Thoracic aorta (tissue), 2 donors: ENCODE measurements around the gene ABHD16B. TPM values are rescaled to one million over a fixed set of nuclear protein-coding genes. Genes with fewer than 3 reads are reported as not detected.
"Not testable (repeated sequence)": the region's sequence is repeated elsewhere in the genome, so short reads cannot be mapped to it uniquely, and the experiment has no call there.

Experiments used
- ATAC-seq: fragments of 150-250 bp; one replicate; pipeline ENCODE4 v1.8.0; 2017; ENCODE audit warnings: low read depth; ENCODE audit not compliant: insufficient number of reproducible peaks, low FRiP score
- DNase-seq: peaks from one replicate; pipeline ENCODE4 v3.0.0-alpha.2; 2020; ENCODE audit warnings: low spot score
- H3K27ac ChIP-seq, 2 donors: fragments of 200-600 bp; sonication (generic); 1 replicate in 1 of 2; 2 replicates in 1 of 2; pipeline ENCODE4 v1.5.1; 2016; ENCODE audit warnings: mild to moderate bottlenecking in 2 of 2, moderate library complexity in 2 of 2
- H3K27me3 ChIP-seq: fragments of 200-600 bp; sonication (generic); replicated peaks from 2 replicates; pipeline ENCODE4 v1.6.0; 2016; ENCODE audit warnings: mild to moderate bottlenecking; ENCODE audit not compliant: insufficient read depth
- H3K36me3 ChIP-seq: fragments of 200-600 bp; sonication (generic); one replicate; pipeline ENCODE4 v1.5.1; 2016
- H3K4me1 ChIP-seq, 2 donors: fragments of 200-600 bp; sonication (generic); 1 replicate in 1 of 2; 2 replicates in 1 of 2; pipeline versions ENCODE4 v1.5.1 to v1.6.0; 2016; ENCODE audit warnings: low read depth in 2 of 2, mild to moderate bottlenecking in 1 of 2; ENCODE audit not compliant: control insufficient read depth in 1 of 2
- H3K4me3 ChIP-seq: fragments of 200-600 bp; sonication (generic); 2 replicates; pipeline ENCODE4 v1.5.1; 2016; ENCODE audit warnings: mild to moderate bottlenecking
- H3K9me3 ChIP-seq: fragments of 200-600 bp; sonication (generic); 2 replicates; pipeline ENCODE4 v1.5.1; 2016
- total RNA-seq, 2 donors: library from RNA; depleted of rRNA; stranded (reverse); fragments of >200 nt; gene quantifications; one replicate each; pipeline versions ENCODE4 v1.1.0 to v1.2.3, GENCODE V29; 2016
- TF ChIP-seq, protein P1 (sequence below): fragments of 200-600 bp; sonication (generic); IDR thresholded peaks from one replicate; pipeline ENCODE4 v1.5.1; 2019; ENCODE audit warnings: antibody characterized with exemption

Gene ABHD16B
- total RNA-seq, 2 donors from 2014 or later: not detected

DNA sequence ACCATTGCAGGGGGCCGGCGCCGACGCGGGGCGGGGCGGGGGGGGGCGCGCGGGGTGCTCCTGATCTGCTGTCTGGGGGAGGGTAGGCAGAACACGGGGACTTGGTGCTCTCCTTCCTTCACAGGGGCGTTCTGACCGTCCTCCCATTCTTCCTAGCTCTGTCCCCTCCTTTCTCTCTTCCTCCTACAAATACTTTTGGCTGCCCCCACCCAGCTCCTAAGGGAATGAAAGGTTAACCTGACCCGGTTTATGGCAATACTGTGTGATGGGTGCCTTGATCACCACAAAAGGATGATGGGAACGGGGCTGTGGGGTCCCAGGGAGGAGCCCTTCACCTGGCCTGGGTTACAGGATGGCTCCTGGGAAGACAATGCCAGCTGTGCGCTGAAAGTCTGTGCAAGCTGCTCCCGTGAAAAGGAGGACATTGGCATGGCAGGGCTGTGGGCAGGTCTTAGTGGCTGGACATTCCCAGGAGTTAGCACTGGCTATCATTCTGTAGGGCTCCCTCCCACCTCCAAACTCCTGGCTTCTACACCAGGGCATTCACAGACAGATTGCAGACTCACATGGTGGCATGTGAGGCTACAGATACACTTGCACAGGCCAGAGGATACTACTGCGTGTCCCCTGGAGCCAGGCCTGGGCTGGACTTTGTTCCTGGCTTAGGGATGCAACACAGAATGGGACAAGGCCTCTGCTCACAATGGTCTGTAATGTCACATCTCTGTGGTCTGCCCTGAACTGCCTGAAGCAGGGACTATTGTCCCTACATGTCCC lies 1.9 kb downstream of the ABHD16B start:
- peaks cover 17 to 40% of the 10 kb centered on the region in 2 donors for H3K4me1 ChIP-seq
- H3K27ac ChIP-seq: peak overlapping the region; percentile 85 to 93
- TF ChIP-seq, protein P1, sequence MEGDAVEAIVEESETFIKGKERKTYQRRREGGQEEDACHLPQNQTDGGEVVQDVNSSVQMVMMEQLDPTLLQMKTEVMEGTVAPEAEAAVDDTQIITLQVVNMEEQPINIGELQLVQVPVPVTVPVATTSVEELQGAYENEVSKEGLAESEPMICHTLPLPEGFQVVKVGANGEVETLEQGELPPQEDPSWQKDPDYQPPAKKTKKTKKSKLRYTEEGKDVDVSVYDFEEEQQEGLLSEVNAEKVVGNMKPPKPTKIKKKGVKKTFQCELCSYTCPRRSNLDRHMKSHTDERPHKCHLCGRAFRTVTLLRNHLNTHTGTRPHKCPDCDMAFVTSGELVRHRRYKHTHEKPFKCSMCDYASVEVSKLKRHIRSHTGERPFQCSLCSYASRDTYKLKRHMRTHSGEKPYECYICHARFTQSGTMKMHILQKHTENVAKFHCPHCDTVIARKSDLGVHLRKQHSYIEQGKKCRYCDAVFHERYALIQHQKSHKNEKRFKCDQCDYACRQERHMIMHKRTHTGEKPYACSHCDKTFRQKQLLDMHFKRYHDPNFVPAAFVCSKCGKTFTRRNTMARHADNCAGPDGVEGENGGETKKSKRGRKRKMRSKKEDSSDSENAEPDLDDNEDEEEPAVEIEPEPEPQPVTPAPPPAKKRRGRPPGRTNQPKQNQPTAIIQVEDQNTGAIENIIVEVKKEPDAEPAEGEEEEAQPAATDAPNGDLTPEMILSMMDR: no peak
- ATAC-seq (no peak), DNase-seq (no peak)
- H3K4me3 ChIP-seq: peak overlapping the region; percentile 95
- H3K9me3 ChIP-seq: no peaks in the 10 kb centered on the region
- H3K36me3 ChIP-seq: no peaks in the 10 kb centered on the region
- H3K27me3 ChIP-seq: peaks cover 3% of the 10 kb centered on the region

DNA sequence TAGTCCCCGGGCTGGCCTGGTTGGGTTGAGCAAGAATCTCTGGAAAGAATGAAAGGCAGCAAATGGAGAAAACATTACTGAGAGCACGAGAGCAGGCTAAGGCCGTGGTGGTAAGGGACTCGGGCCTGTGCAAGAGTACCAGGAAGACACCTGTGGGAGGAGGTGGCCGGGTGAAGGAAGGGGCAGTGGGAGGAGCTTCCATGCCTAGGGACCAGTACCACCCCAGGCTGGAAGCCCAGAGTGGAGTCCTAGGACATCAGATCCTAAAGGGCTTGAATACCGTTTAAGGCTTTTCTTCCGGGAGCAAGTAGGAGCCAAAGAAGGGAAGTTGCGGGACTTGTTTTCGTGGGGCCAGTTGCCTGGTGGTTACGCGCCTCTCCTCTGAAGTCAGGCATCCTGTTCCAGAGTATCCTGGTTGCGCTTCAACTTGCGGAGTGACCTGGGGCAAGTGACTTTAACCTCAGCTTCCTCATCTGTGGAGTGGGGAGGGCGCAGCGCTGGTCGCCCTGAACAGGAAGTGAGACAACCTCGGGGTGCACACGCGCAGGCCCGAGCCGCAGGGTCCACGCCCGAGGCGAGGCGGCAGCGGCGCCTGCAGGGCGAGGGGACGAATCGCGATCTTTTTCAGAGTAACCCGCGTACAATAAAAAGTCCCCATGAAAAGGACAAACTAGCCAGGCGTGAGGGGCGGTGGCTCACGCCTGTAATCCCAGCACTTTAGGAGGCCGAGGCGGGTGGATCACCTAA lies 2.7 kb downstream of the ABHD16B start:
- ATAC-seq (peak; percentile 19), DNase-seq (peak; percentile 36)
- no peaks in the 10 kb centered on the region for H3K36me3 ChIP-seq
- H3K27me3 ChIP-seq: no peaks in the 10 kb centered on the region
- peak overlapping the region; percentile 85 to 93 for H3K27ac ChIP-seq
- peak overlapping the region; percentile 95 for H3K4me3 ChIP-seq
- TF ChIP-seq, protein P1: peak; percentile 55
- peaks cover 13 to 33% of the 10 kb centered on the region in 2 donors for H3K4me1 ChIP-seq
- no peaks in the 10 kb centered on the region for H3K9me3 ChIP-seq

DNA sequence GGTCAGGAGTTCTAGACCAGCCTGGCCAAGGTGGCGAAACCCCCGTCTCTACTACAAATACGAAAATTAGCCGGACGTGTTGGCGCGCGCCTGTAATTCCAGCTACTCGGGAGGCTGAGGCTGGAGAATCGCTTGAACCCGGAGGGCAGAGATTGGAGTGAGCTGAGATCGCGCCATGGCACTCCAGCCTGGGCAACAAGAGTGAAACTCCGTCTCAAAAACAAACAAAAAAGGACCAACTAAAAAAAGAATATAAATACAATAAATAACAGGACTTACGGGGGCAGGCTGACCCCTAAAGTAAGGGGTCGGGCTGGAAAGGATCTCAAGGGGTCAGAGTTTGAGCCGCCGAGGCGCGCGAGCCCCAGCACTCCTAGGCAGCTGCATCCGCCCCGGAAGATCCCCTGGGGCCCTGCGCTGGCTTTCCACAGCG lies 3.3 kb downstream of the ABHD16B start:
- peaks cover 5% of the 10 kb centered on the region for H3K36me3 ChIP-seq
- H3K4me3 ChIP-seq: peak overlapping the region; percentile 95
- H3K4me1 ChIP-seq: peaks cover 13 to 28% of the 10 kb centered on the region in 2 donors
- ATAC-seq: no peak
- TF ChIP-seq, protein P1: peak; percentile 4
- H3K27ac ChIP-seq: peak overlapping the region; percentile 85 to 93
- H3K27me3 ChIP-seq: no peaks in the 10 kb centered on the region
- no peak for DNase-seq
- no peaks in the 10 kb centered on the region for H3K9me3 ChIP-seq

DNA sequence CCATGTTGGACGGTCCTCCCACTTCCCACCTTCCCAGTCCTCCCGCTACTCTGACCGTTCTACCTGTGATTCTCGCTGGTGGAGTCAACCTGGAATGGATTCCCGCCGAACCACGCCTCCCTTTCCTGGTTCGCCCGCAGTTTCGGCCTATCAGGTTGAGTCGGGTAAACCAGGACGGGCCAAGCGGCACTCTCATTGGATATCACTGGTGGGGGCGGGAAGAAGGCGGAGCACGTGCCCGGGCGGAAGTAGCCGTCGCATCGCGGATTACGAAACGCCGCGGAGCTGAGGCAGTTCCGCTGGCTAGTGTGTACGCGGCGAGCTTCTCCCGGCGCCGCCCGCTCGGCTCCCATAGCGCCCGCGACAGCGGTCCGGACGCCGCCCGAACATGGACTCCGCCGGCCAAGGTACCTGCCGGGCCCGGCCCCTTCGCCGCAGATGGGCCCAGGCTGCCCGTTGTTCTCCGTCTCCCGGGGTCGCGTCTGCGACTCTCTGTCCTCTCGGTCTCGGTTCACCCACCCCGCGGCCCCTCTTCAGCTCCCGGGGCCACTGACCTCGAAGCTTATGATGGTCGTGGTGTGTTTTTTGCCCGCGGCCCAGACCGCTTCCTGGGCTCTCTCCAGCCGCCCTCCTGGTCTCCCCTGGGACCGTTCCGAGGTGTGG lies 3.8 kb downstream of the ABHD16B start, which contains the start of gene TPD52L2:
Gene TPD52L2, plus strand, starts transcription at position 293 of the 663 bp plus-strand sequence. Its CDS starts 96 bp downstream, at position 389.
- peak; percentile 87 for ATAC-seq
- Histone ChIP-seq H3K27me3 (no peaks in the 10 kb centered on the region), H3K4me3 (peak within 1 kb of the TSS; percentile 95), H3K36me3 (peaks cover 9% of the 10 kb centered on the region), H3K4me1 (peaks cover 13 to 28% of the 10 kb centered on the region in 2 donors), H3K27ac (peak within 1 kb of the TSS; percentile 85 to 93), H3K9me3 (no peaks in the 10 kb centered on the region)
- DNase-seq: peak; percentile 97
- TF ChIP-seq, protein P1: no peak

DNA sequence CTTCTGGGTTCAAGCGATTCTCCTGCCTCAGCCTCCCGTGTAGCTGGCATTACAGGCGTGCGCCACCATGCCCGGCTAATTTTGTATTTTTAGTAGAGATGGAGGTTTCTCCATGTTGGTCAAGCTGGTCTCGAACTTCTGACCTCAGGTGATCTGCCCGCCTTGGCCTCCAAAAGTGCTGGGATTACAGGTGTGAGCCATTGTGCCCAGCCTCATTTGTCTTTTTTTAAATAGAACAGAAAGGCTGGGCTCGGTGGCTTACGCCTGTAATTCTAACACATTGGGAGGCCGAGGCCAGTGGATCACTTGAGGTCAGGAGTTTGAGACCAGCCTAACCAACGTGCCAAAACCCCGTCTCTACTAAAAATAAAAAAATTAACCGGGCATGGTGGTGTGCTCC lies 5.7 kb downstream of the ABHD16B start:
- ATAC-seq, H3K4me3 ChIP-seq, H3K27me3 ChIP-seq, H3K27ac ChIP-seq, DNase-seq, H3K9me3 ChIP-seq: not testable (repeated sequence)
- Histone ChIP-seq H3K36me3 (peaks cover 21% of the 10 kb centered on the region), H3K4me1 (peaks cover 13 to 28% of the 10 kb centered on the region in 2 donors)
